C4-2B (cell line): ENCODE data around the gene REV1.

Experiments
- H3K27ac ChIP-seq: fragments of 450-650 bp; 2 replicates; pipeline ENCODE4 v1.5.1; 2017
- ZFX ChIP-seq: fragments of 450-650 bp; IDR thresholded peaks from 2 replicates; pipeline ENCODE4 v1.6.1; 2017
- TF ChIP-seq, protein P1 (sequence below): fragments of 450-650 bp; conservative IDR thresholded peaks from 2 replicates; pipeline ENCODE4 v1.5.1; 2017; ENCODE audit warnings: mild to moderate bottlenecking

REV1 gene

DNA sequence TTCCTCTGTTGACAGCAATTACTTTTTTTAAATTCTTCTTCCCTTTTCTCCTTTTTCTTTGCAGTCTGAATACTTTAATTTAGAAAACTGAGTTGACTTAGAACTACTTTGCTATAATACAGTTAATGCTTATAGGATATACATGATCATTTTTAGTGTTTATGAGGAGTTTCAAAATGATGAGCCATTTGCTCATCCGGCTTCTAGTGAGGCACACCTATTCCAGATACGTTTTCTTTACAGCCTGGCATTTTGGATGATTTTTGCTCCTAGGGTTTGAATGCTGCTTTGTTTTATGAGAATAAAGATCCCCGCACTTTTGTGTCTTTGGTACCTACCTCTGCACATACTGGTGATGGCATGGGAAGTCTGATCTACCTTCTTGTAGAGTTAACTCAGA is 99.9 kb downstream of the REV1 start:
- H3K27ac ChIP-seq, result no peak overlapping the region
- no peak for TF ChIP-seq ZFX
- TF ChIP-seq, protein P1, sequence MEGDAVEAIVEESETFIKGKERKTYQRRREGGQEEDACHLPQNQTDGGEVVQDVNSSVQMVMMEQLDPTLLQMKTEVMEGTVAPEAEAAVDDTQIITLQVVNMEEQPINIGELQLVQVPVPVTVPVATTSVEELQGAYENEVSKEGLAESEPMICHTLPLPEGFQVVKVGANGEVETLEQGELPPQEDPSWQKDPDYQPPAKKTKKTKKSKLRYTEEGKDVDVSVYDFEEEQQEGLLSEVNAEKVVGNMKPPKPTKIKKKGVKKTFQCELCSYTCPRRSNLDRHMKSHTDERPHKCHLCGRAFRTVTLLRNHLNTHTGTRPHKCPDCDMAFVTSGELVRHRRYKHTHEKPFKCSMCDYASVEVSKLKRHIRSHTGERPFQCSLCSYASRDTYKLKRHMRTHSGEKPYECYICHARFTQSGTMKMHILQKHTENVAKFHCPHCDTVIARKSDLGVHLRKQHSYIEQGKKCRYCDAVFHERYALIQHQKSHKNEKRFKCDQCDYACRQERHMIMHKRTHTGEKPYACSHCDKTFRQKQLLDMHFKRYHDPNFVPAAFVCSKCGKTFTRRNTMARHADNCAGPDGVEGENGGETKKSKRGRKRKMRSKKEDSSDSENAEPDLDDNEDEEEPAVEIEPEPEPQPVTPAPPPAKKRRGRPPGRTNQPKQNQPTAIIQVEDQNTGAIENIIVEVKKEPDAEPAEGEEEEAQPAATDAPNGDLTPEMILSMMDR, result no peak

DNA sequence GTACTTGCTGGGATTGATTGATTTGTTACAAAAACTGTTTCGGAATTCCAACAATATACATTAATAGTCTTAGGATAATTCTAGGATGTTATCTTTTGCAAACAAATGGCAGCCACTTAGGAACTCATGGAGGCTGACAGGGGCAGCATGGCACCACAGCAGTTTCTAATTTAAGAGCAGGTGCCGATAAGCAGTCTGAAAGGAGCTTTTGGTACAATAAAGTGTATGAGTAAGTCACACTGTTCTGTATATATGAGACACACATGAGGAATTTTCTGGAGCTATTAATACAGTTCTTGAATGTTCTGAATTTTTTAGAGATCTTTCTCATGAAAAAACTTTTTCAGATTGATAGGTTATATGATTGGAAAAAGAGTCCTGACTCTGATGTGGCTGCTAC is 100.4 kb downstream of the REV1 start:
- TF ChIP-seq, protein P1, result no peak
- TF ChIP-seq ZFX, result no peak
- H3K27ac ChIP-seq, result no peak overlapping the region

DNA sequence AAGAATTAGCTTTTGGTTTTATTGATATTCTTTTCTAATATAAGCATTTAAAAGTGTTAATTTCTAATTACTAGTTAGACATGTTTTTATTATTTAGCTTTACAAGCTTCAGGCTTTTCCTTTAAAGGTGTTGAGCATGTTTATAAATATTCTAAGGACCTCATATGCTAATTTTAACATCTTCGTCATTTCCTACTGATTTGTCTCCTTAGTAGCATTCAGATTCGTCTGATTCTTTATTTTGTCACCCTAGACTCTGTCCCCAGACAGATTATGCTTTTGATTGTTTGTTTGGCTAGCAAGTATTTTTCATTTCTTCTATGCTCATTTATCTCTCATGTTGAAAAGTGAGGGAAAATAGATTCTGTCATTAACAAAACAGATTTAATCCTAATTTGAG is 100.9 kb downstream of the REV1 start:
- H3K27ac ChIP-seq, result no peak overlapping the region
- TF ChIP-seq, protein P1, result no peak
- TF ChIP-seq ZFX, result no peak

DNA sequence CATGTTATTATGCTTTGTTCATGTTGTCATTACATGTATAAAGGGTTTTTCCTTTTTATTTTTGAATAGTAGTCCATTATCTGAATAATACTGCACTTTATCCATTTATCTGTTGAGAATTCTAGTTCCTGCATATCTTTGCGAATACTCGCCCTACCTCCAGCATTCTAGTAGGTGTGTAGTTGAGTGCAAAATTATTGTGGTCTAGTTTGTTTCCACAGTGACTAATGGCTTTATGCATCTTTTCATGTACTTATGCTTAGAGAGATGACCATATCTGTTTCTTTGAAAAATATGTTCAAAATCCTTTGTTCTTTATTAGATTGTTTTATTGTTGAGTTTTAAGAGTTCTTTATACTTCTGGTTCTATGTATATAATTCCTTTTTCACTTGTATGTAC is 103.8 kb downstream of the REV1 start:
- no peak for TF ChIP-seq ZFX
- TF ChIP-seq, protein P1, result no peak
- no peak overlapping the region for H3K27ac ChIP-seq

DNA sequence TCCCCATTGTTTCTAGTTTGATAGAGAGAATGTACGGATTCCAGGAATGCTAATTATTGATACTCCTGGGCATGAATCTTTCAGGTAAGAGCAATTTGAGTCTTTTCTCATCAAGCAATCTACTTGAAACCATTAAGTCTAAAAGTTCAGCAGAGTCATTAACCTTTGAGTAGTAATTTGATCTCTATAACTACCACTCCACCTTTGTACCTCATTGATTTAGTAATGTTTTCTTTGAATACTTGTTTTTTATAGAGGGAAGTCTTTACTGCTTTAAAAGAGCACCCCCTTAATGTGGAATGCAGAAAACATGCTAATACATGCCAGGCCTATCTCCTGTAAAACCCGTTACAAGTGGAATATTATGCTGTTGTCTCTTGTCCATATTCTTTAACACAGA is 107.7 kb downstream of the REV1 start:
- no peak for TF ChIP-seq ZFX
- H3K27ac ChIP-seq, result no peak overlapping the region

DNA sequence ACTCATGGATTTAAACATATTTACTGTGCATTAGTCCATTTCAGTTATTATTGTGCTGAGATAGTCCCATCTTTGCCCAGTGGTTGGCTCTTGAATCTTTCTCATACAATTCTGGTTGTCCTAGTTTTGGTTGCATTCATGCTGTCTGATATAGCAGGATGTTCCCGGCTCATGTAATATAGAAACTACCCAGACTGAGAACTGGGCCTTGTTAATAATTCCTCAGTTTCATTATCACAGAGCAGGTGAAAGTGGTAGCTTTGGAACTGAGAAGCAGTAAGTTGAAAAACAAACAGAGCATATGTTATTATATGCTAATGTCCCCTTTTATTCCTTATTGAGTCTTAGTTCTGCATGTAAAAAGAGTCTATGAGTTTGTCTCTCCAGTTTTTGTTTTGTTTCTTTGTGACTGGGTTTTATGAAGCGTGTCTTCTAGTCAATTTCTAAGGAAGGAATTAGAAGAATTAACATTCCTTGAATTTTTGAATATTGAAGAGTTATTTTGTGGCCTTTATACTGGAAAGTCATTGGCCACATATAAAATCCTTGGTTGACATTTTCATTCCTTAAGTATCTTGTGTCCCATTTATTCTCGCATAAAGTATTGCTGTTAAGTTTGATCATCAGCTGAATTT is 109.3 kb downstream of the REV1 start:
- H3K27ac ChIP-seq, result no peak overlapping the region
- TF ChIP-seq, protein P1, result no peak
- TF ChIP-seq ZFX, result no peak

DNA sequence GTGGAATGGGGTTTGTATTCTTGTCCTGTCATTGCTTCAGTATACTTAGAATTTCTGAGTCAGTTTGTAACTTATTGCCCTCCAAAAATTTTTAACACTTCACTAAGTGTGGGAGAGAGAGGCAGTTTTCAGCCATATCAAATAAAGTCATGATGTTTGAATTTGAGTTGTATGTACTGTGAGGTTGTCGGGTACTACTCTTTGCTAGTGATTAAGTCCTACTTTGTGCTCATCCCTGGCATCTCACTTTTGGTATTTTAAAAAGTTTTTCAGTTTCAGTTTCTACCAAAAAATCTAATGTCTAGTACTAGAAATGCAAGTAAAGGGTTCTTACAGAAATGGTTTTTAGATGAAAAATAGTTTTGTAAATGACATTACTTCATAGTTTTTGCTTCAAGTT is 111.9 kb downstream of the REV1 start:
- no peak overlapping the region for H3K27ac ChIP-seq
- TF ChIP-seq ZFX, result no peak
- TF ChIP-seq, protein P1, result no peak

DNA sequence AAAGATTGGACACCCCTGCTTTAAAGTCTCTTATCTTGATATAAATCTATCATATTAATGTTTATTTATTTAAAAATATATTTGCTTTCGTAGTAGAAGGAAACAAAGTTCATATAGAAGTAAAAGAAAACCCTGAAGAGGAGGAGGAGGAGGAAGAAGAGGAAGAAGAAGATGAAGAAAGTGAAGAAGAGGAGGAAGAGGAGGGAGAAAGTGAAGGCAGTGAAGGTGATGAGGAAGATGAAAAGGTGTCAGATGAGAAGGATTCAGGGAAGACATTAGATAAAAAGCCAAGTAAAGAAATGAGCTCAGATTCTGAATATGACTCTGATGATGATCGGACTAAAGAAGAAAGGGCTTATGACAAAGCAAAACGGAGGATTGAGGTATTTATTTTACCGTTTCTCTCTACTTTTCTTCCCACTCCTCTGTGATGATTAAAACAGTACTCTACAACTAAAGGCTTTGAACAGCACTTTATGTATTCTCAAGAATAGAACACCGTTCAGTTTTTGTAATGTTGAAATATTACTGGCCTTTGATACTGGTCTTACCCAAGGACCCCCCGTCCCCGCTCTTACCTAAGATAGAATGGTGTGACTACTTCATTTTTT is 113.5 kb downstream of the REV1 start:
- H3K27ac ChIP-seq, result no peak overlapping the region
- TF ChIP-seq ZFX, result no peak
